A673 (cell line): Measurements from ENCODE around the gene TMC1. TPM values are rescaled to one million over a fixed set of nuclear protein-coding genes. Genes with fewer than 3 reads are reported as not detected.

Experiments used
- BruUV-seq: library from RNA; stranded (reverse); fragments of 400-500 nt; replicated peaks from 2 replicates; lab custom pipeline; 2021; lab: Mats Ljungman, UMichigan
- CTCF ChIA-PET: fragments of 300-600 bp; sonication (Branson Sonifier 250); formaldehyde crosslinking; loops from one replicate; lab custom pipeline; 2022; ENCODE audit warnings: antibody characterized with exemption; lab: Charles Lee
- POLR2A ChIA-PET: fragments of 300-600 bp; sonication (Branson Sonifier 250); formaldehyde crosslinking; loops from one replicate; lab custom pipeline; 2022; ENCODE audit warnings: antibody characterized with exemption; ENCODE audit not compliant: low non-redundant PET; lab: Charles Lee
- DNase-seq: peaks from one replicate; pipeline ENCODE4 v3.0.0-alpha.2; 2015; ENCODE audit warnings: low spot score
- H3K27ac ChIP-seq: fragments of 200-600 bp; sonication (generic); 2 replicates; pipeline ENCODE4 v1.5.1; 2016; ENCODE audit warnings: mixed run types, low read depth, mild to moderate bottlenecking, mixed read lengths, antibody characterized with exemption, low read length; ENCODE audit not compliant: poor library complexity, severe bottlenecking
- H3K27me3 ChIP-seq: fragments of 200-600 bp; sonication (generic); replicated peaks from 2 replicates; pipeline ENCODE4 v1.6.1; 2017; ENCODE audit warnings: mixed run types, low read depth, mild to moderate bottlenecking, mixed read lengths, antibody characterized with exemption, low read length; ENCODE audit not compliant: insufficient read depth, poor library complexity
- H3K36me3 ChIP-seq: fragments of 200-600 bp; sonication (generic); 2 replicates; pipeline ENCODE4 v1.6.1; 2016; ENCODE audit warnings: mixed run types, mild to moderate bottlenecking, mixed read lengths, antibody characterized with exemption, low read length; ENCODE audit not compliant: insufficient read depth, poor library complexity, severe bottlenecking
- H3K4me1 ChIP-seq: fragments of 200-600 bp; sonication (generic); 2 replicates; pipeline ENCODE4 v1.6.1; 2017; ENCODE audit warnings: mixed run types, mild to moderate bottlenecking, mixed read lengths, antibody characterized with exemption, low read length; ENCODE audit not compliant: insufficient read depth, poor library complexity, severe bottlenecking
- H3K4me3 ChIP-seq: fragments of 200-600 bp; sonication (generic); 2 replicates; pipeline ENCODE4 v1.5.1; 2016; ENCODE audit warnings: low read depth, mixed run types, mild to moderate bottlenecking, mixed read lengths, low read length; ENCODE audit not compliant: poor library complexity, severe bottlenecking
- H3K9me3 ChIP-seq: fragments of 200-600 bp; sonication (generic); 2 replicates; pipeline ENCODE4 v1.6.1; 2016; ENCODE audit warnings: mixed run types, low read depth, mild to moderate bottlenecking, mixed read lengths, antibody characterized with exemption, low read length; ENCODE audit not compliant: poor library complexity, severe bottlenecking
- CTCF ChIP-seq: fragments of 300-800, 200-600 bp; sonication (generic); conservative IDR thresholded peaks from 2 replicates; pipeline ENCODE4 v1.5.1; 2017; ENCODE audit warnings: low read depth, mild to moderate bottlenecking, antibody characterized with exemption, low read length, moderate library complexity, mixed read lengths
- EZH2 ChIP-seq: fragments of 200-600 bp; sonication (generic); IDR thresholded peaks from 2 replicates; pipeline ENCODE4 v1.6.1; 2017; ENCODE audit warnings: borderline replicate concordance, low read depth, mild to moderate bottlenecking, mixed read lengths, antibody characterized with exemption, low read length; ENCODE audit not compliant: poor library complexity, severe bottlenecking
- intact Hi-C: fragments of 100-400 bp; cut with micrococcal nuclease; formaldehyde crosslinking; loops from one replicate; pipeline ENCODE4 v1.10.0; 2022; ENCODE audit not compliant: unreplicated experiment
- total RNA-seq: library from RNA; stranded (reverse); gene quantifications from 2 replicates; pipeline ENCODE4 v1.2.3, GENCODE V29; 2021

The TMC1 gene
- total RNA-seq, 1 experiment from 2014 or later: 0.75 TPM

GRCh38 chr9:72807765-72808445 lies 286.5 kb downstream of the TMC1 start:
- Histone ChIP-seq H3K9me3 (no peaks in the 10 kb centered on the region), H3K27ac (no peak overlapping the region), H3K27me3 (no peaks in the 10 kb centered on the region), H3K4me3 (no peak overlapping the region), H3K4me1 (no peaks in the 10 kb centered on the region), H3K36me3 (no peaks in the 10 kb centered on the region)
- no TSS peak for BruUV-seq
- intact Hi-C loops: no loop called here
- DNase-seq: peak; percentile 15
- POLR2A ChIA-PET: no interaction called here
- TF ChIP-seq EZH2 (no peak), CTCF (peak; percentile 60)
- CTCF ChIA-PET: interaction anchor here (0.6 to 0.9 kb wide), 2 partner anchors 14 to 774 kb away, joined by 3 to 5 read pairs; no protein-coding TSS in a partner anchor

- TF ChIP-seq EZH2: no peak
- no peak for TF ChIP-seq CTCF
- POLR2A ChIA-PET: no interaction called here
- Histone ChIP-seq H3K27me3 (no peaks in the 10 kb centered on the region), H3K4me3 (no peak overlapping the region), H3K36me3 (no peaks in the 10 kb centered on the region), H3K9me3 (no peaks in the 10 kb centered on the region), H3K27ac (no peak overlapping the region), H3K4me1 (no peaks in the 10 kb centered on the region)
- BruUV-seq: no TSS peak
- DNase-seq: no peak
- CTCF ChIA-PET: interaction anchor here (0.6 to 0.9 kb wide), 2 partner anchors 14 to 774 kb away, joined by 3 to 5 read pairs; no protein-coding TSS in a partner anchor
- intact Hi-C loops: no loop called here
Observed at GRCh38 chr9:72808446-72808768, 287.0 kb downstream of the TMC1 start.

GRCh38 chr9:72809586-72809985 lies 288.2 kb downstream of the TMC1 start:
- H3K4me3 ChIP-seq: no peak overlapping the region
- CTCF ChIA-PET: no interaction called here
- intact Hi-C loops: no loop called here
- no peaks in the 10 kb centered on the region for H3K9me3 ChIP-seq
- no TSS peak for BruUV-seq
- DNase-seq: no peak
- TF ChIP-seq CTCF (no peak), EZH2 (no peak)
- H3K4me1 ChIP-seq: no peaks in the 10 kb centered on the region
- POLR2A ChIA-PET: no interaction called here
- H3K27me3 ChIP-seq: no peaks in the 10 kb centered on the region
- H3K27ac ChIP-seq: no peak overlapping the region
- H3K36me3 ChIP-seq: no peaks in the 10 kb centered on the region
